ENCODE data around the gene USF3. TPM values are rescaled to one million over a fixed set of nuclear protein-coding genes. Genes with fewer than 3 reads are reported as not detected.

USF3 gene
- total RNA-seq, 2 experiments from 2014 or later, result 31.4 to 32.6 TPM

GRCh38 chr3:113690482-113690881, 6.0 kb downstream of the USF3 start:
- peaks cover 27% of the 10 kb centered on the region for H3K4me1 Mint-ChIP-seq (ENCODE audit: low read depth)
- ATAC-seq (ENCODE audit: poor library complexity) (no peak), DNase-seq (no peak)
- no peak overlapping the region for H3K27ac Mint-ChIP-seq
- Histone ChIP-seq H3K4me3 (ENCODE audit: low read length) (no peak overlapping the region), H3K27me3 (ENCODE audit: control insufficient read depth in 1 of 2, insufficient read depth in 2 of 2, low read length in 2 of 2) (no peaks in the 10 kb centered on the region), H3K4me1 (ENCODE audit: insufficient read depth, low read length) (peaks cover 12% of the 10 kb centered on the region), H3K27ac (ENCODE audit: low read depth in 1 of 2, low read length in 2 of 2) (no peak overlapping the region), H3K36me3 (ENCODE audit: insufficient read depth, low read length) (peaks cover 16% of the 10 kb centered on the region), H3K9me3 (ENCODE audit: control insufficient read depth in 1 of 2, insufficient read depth in 1 of 2, low read length in 2 of 2) (no peaks in the 10 kb centered on the region)
- CTCF ChIA-PET, result interaction anchor here (0.5 kb wide), 1 partner anchor 19 kb away, joined by 3 read pairs; no protein-coding TSS in a partner anchor
- POLR2A ChIA-PET, result no interaction called here
- H3K9me3 Mint-ChIP-seq, result no peaks in the 10 kb centered on the region
- no peaks in the 10 kb centered on the region for H3K27me3 Mint-ChIP-seq
- H3K36me3 Mint-ChIP-seq (ENCODE audit: low read depth), result peaks cover 22% of the 10 kb centered on the region
- TF ChIP-seq CTCF (IDR thresholded peaks at IDR 0.05), result no peak
- intact Hi-C loops (cut with DNase I, micrococcal nuclease), result no loop called here
- H3K4me3 Mint-ChIP-seq, result no peak overlapping the region

GRCh38 chr3:113685956-113686721, 10.3 kb downstream of the USF3 start:
- DNase-seq (no peak), ATAC-seq (ENCODE audit: poor library complexity) (no peak)
- Histone ChIP-seq H3K27ac (ENCODE audit: low read depth in 1 of 2, low read length in 2 of 2) (no peak overlapping the region), H3K9me3 (ENCODE audit: control insufficient read depth in 1 of 2, insufficient read depth in 1 of 2, low read length in 2 of 2) (peaks cover 4 to 9% of the 10 kb centered on the region in 2 experiments), H3K36me3 (ENCODE audit: insufficient read depth, low read length) (peaks cover 15% of the 10 kb centered on the region), H3K4me1 (ENCODE audit: insufficient read depth, low read length) (no peaks in the 10 kb centered on the region), H3K27me3 (ENCODE audit: control insufficient read depth in 1 of 2, insufficient read depth in 2 of 2, low read length in 2 of 2) (no peaks in the 10 kb centered on the region), H3K4me3 (ENCODE audit: low read length) (no peak overlapping the region)
- CTCF ChIA-PET, result interaction anchor here (1.4 kb wide), 1 partner anchor 50 kb away, joined by 3 read pairs; no protein-coding TSS in a partner anchor
- H3K4me1 Mint-ChIP-seq (ENCODE audit: low read depth), result peaks cover 6% of the 10 kb centered on the region
- H3K36me3 Mint-ChIP-seq (ENCODE audit: low read depth), result peaks cover 41% of the 10 kb centered on the region
- POLR2A ChIA-PET, result interaction anchor here (0.6 kb wide), 1 partner anchor 398 kb away, joined by 3 read pairs; no protein-coding TSS in a partner anchor
- intact Hi-C loops (cut with DNase I, micrococcal nuclease), result no loop called here
- no peak overlapping the region for H3K27ac Mint-ChIP-seq
- no peaks in the 10 kb centered on the region for H3K27me3 Mint-ChIP-seq
- TF ChIP-seq CTCF (IDR thresholded peaks at IDR 0.05), result no peak
- H3K9me3 Mint-ChIP-seq, result peaks cover 5% of the 10 kb centered on the region
- no peak overlapping the region for H3K4me3 Mint-ChIP-seq

- CTCF ChIA-PET, result interaction anchor here (1.4 kb wide), 1 partner anchor 51 kb away, joined by 3 read pairs; no protein-coding TSS in a partner anchor
- Histone ChIP-seq H3K36me3 (ENCODE audit: insufficient read depth, low read length) (peaks cover 15% of the 10 kb centered on the region), H3K27ac (ENCODE audit: low read depth in 1 of 2, low read length in 2 of 2) (no peak overlapping the region), H3K9me3 (ENCODE audit: control insufficient read depth in 1 of 2, insufficient read depth in 1 of 2, low read length in 2 of 2) (peaks cover 4 to 9% of the 10 kb centered on the region in 2 experiments), H3K27me3 (ENCODE audit: control insufficient read depth in 1 of 2, insufficient read depth in 2 of 2, low read length in 2 of 2) (no peaks in the 10 kb centered on the region), H3K4me1 (ENCODE audit: insufficient read depth, low read length) (no peaks in the 10 kb centered on the region), H3K4me3 (ENCODE audit: low read length) (no peak overlapping the region)
- no peak overlapping the region for H3K27ac Mint-ChIP-seq
- no peak for DNase-seq
- H3K9me3 Mint-ChIP-seq, result peaks cover 5% of the 10 kb centered on the region
- POLR2A ChIA-PET, result no interaction called here
- ATAC-seq (ENCODE audit: poor library complexity), result no peak
- intact Hi-C loops (cut with DNase I, micrococcal nuclease), result no loop called here
- H3K4me3 Mint-ChIP-seq, result no peak overlapping the region
- H3K27me3 Mint-ChIP-seq, result no peaks in the 10 kb centered on the region
- TF ChIP-seq CTCF (IDR thresholded peaks at IDR 0.05), result no peak
- H3K4me1 Mint-ChIP-seq (ENCODE audit: low read depth), result peaks cover 8% of the 10 kb centered on the region
- H3K36me3 Mint-ChIP-seq (ENCODE audit: low read depth), result peaks cover 46% of the 10 kb centered on the region
Observed at GRCh38 chr3:113685124-113685523, 11.3 kb downstream of the USF3 start.

All from CD4-positive, alpha-beta T cell (primary cell).